ENCODE measurements around the gene ARF6. TPM values are rescaled to one million over a fixed set of nuclear protein-coding genes. Genes with fewer than 3 reads are reported as not detected.

Gene ARF6
- polyA plus RNA-seq (2011; rRNA removed) = 21.8 and 22.8 TPM in 2 replicates
- 22.2 and 25.3 TPM in 2 replicates for polyA minus RNA-seq (2011; rRNA and poly(A)+ RNA removed)

- Histone ChIP-seq H3K36me3 (ENCODE audit: control insufficient read depth, insufficient read depth, low read length) (0 out of 2 replicates have a peak, but pooled peaks cover 3% of the 10 kb centered on the region), H3K27me3 (ENCODE audit: control insufficient read depth, insufficient read depth, low read length) (no peaks in the 10 kb centered on the region), H3K4me3 (ENCODE audit: low read depth, low read length) (peak within 1 kb of the TSS; percentile 93)
- DNase-seq (ENCODE audit: low read depth) = peak; percentile 65
- ChIA-PET POLR2A (interaction anchor here (0.5 to 0.6 kb wide), 4 partner anchors 120 to 677 kb away, joined by 4 to 8 read pairs (median 4); no protein-coding TSS in a partner anchor), CTCF (interaction anchor here (1.2 to 1.7 kb wide), 4 partner anchors 11 to 31 kb away, joined by 3 to 8 read pairs (median 4); no protein-coding TSS in a partner anchor)
- TF ChIP-seq CTCF (IDR thresholded peaks at IDR 0.05; ENCODE audit: insufficient read depth, low read depth, low read length) = no peak
Observed at GRCh38 chr14:49892636-49893308, at the start of gene ARF6. ARF6 (plus strand) TSS chr14:49893082; CDS start chr14:49893737, 655 bp downstream.

GRCh38 chr14:49849213-49849847 lies 43.6 kb upstream of the ARF6 start:
- Histone ChIP-seq H3K36me3 (ENCODE audit: control insufficient read depth, insufficient read depth, low read length) (peaks cover 2% of the 10 kb centered on the region; the same call in 1 of the 2 replicates), H3K27me3 (ENCODE audit: control insufficient read depth, insufficient read depth, low read length) (no peaks in the 10 kb centered on the region), H3K4me3 (ENCODE audit: low read depth, low read length) (no peak overlapping the region)
- no peak for TF ChIP-seq CTCF (IDR thresholded peaks at IDR 0.05; ENCODE audit: insufficient read depth, low read depth, low read length)
- ChIA-PET POLR2A (interaction anchor here (0.6 to 0.7 kb wide), 3 partner anchors 46 to 377 kb away, joined by 4 to 18 read pairs (median 12); no protein-coding TSS in a partner anchor), CTCF (interaction anchor here (1.3 to 5.2 kb wide), 2 partner anchors 13 to 16 kb away, joined by 3 to 23 read pairs; no protein-coding TSS in a partner anchor)
- DNase-seq (ENCODE audit: low read depth) = no peak

- H3K36me3 ChIP-seq (ENCODE audit: control insufficient read depth, insufficient read depth, low read length) = no peaks in the 10 kb centered on the region; the same call in 1 of the 2 replicates
- POLR2A ChIA-PET = no interaction called here
- CTCF ChIA-PET = interaction anchor here (0.6 to 4.4 kb wide), 18 partner anchors 9 to 469 kb away, joined by 3 to 71 read pairs (median 4); partner anchors contain the start of genes DNAAF2 and LRR1
- peak overlapping the region; percentile 88 for H3K4me3 ChIP-seq (ENCODE audit: low read depth, low read length)
- H3K27me3 ChIP-seq (ENCODE audit: control insufficient read depth, insufficient read depth, low read length) = no peaks in the 10 kb centered on the region
- no peak for DNase-seq (ENCODE audit: low read depth)
- no peak for TF ChIP-seq CTCF (IDR thresholded peaks at IDR 0.05; ENCODE audit: insufficient read depth, low read depth, low read length)
Observed at GRCh38 chr14:49851813-49852212, 41.1 kb upstream of the ARF6 start.

- Histone ChIP-seq H3K4me3 (ENCODE audit: low read depth, low read length) (peak within 1 kb of the TSS; percentile 88), H3K27me3 (ENCODE audit: control insufficient read depth, insufficient read depth, low read length) (no peaks in the 10 kb centered on the region), H3K36me3 (ENCODE audit: control insufficient read depth, insufficient read depth, low read length) (no peaks in the 10 kb centered on the region; the same call in 1 of the 2 replicates)
- ChIA-PET CTCF (interaction anchor here (0.6 to 4.4 kb wide), 32 partner anchors 10 to 408 kb away, joined by 3 to 71 read pairs (median 4); partner anchors contain the start of genes DNAAF2, KLHDC2, LRR1 and POLE2), POLR2A (interaction anchor here (0.6 to 0.8 kb wide), 3 partner anchors 82 to 232 kb away, joined by 3 to 4 read pairs (median 3); partner anchors contain the start of genes MGAT2 and RPL36AL)
- peak; percentile 79 for TF ChIP-seq CTCF (IDR thresholded peaks at IDR 0.05; ENCODE audit: insufficient read depth, low read depth, low read length)
- DNase-seq (ENCODE audit: low read depth) = peak; percentile 47
Observed at GRCh38 chr14:49852301-49853157, 40.4 kb upstream of the ARF6 start, which contains the start of gene NEMF. NEMF (minus strand) TSS chr14:49852788; CDS start chr14:49852753, 35 bp downstream.
